Trophoblast cell (in vitro differentiated cells and primary cell): ENCODE results near the gene ZFAND5.

Experiments used
- DNase-seq, 2 donors: peaks; one replicate each; pipeline ENCODE4 v3.0.0-alpha.2; 2016
- H2AFZ ChIP-seq: 2 replicates; pipeline ENCODE4 v1.6.1; 2013; ENCODE audit warnings: low read length, moderate library complexity, mild to moderate bottlenecking; ENCODE audit not compliant: insufficient read depth, poor library complexity
- H2AK5ac ChIP-seq: 2 replicates; pipeline ENCODE4 v1.6.1; 2013; ENCODE audit warnings: mild to moderate bottlenecking, low read length
- H2BK120ac ChIP-seq: 2 replicates; pipeline ENCODE4 v1.6.1; 2013; ENCODE audit warnings: low read length, mild to moderate bottlenecking, moderate library complexity; ENCODE audit not compliant: insufficient read depth, poor library complexity
- H2BK12ac ChIP-seq: 2 replicates; pipeline ENCODE4 v1.6.1; 2013; ENCODE audit warnings: mild to moderate bottlenecking, low read length, moderate library complexity
- H2BK5ac ChIP-seq: 2 replicates; pipeline ENCODE4 v1.6.1; 2013; ENCODE audit warnings: low read length, low read depth, moderate library complexity, mild to moderate bottlenecking; ENCODE audit not compliant: poor library complexity
- H3K14ac ChIP-seq: 2 replicates; pipeline ENCODE4 v1.6.1; 2013; ENCODE audit warnings: mild to moderate bottlenecking, low read length
- H3K18ac ChIP-seq: 2 replicates; pipeline ENCODE4 v1.6.1; 2013; ENCODE audit warnings: mild to moderate bottlenecking, low read length
- H3K23ac ChIP-seq: 2 replicates; pipeline ENCODE4 v1.6.1; 2013; ENCODE audit warnings: low read length
- H3K27ac ChIP-seq: 2 replicates; pipeline ENCODE4 v1.5.1; 2013; ENCODE audit warnings: low read depth, mild to moderate bottlenecking, inconsistent platforms, low read length, moderate library complexity
- H3K27me3 ChIP-seq: 2 replicates; pipeline ENCODE4 v1.6.1; 2013; ENCODE audit warnings: inconsistent platforms, mild to moderate bottlenecking, low read length, moderate library complexity; ENCODE audit not compliant: insufficient read depth
- H3K36me3 ChIP-seq, 2 experiments: 1 replicate in 1 of 2; 2 replicates in 1 of 2; pipeline ENCODE4 v1.6.1; 2013; ENCODE audit warnings: low read length in 2 of 2, mild to moderate bottlenecking in 2 of 2, moderate library complexity in 1 of 2; ENCODE audit not compliant: insufficient read depth in 2 of 2, control insufficient read depth in 1 of 2
- H3K4ac ChIP-seq: 2 replicates; pipeline ENCODE4 v1.6.1; 2013; ENCODE audit warnings: low read depth, mild to moderate bottlenecking, low read length, moderate library complexity
- H3K4me1 ChIP-seq, 2 experiments: 1 replicate in 1 of 2; 2 replicates in 1 of 2; pipeline ENCODE4 v1.6.1; 2013; ENCODE audit warnings: low read length in 2 of 2, mild to moderate bottlenecking in 2 of 2, moderate library complexity in 1 of 2; ENCODE audit not compliant: insufficient read depth in 2 of 2, control insufficient read depth in 1 of 2
- H3K4me2 ChIP-seq: 2 replicates; pipeline ENCODE4 v1.6.1; 2013; ENCODE audit warnings: inconsistent platforms, mild to moderate bottlenecking, low read length, moderate library complexity
- H3K4me3 ChIP-seq: 2 replicates; pipeline ENCODE4 v1.5.1; 2013; ENCODE audit warnings: mild to moderate bottlenecking, low read depth, low read length, inconsistent platforms
- H3K79me1 ChIP-seq: one replicate; pipeline ENCODE4 v1.6.1; 2013; ENCODE audit warnings: low read length
- H3K79me2 ChIP-seq: 2 replicates; pipeline ENCODE4 v1.6.1; 2013; ENCODE audit warnings: low read length, mild to moderate bottlenecking; ENCODE audit not compliant: control insufficient read depth, insufficient read depth, poor library complexity
- H3K9ac ChIP-seq: 2 replicates; pipeline ENCODE4 v1.6.1; 2013; ENCODE audit warnings: mild to moderate bottlenecking, low read length
- H3K9me3 ChIP-seq: 2 replicates; pipeline ENCODE4 v1.6.1; 2013; ENCODE audit warnings: low read depth, mild to moderate bottlenecking, control low read depth, inconsistent platforms, low read length; ENCODE audit not compliant: insufficient read depth
- H4K12ac ChIP-seq: 2 replicates; pipeline ENCODE4 v1.6.1; 2013; ENCODE audit warnings: low read depth, mild to moderate bottlenecking, low read length, moderate library complexity
- H4K8ac ChIP-seq: 2 replicates; pipeline ENCODE4 v1.6.1; 2013; ENCODE audit warnings: low read depth, mild to moderate bottlenecking, low read length, moderate library complexity
- H4K91ac ChIP-seq: one replicate; pipeline ENCODE4 v1.6.1; 2013; ENCODE audit warnings: low read depth, mild to moderate bottlenecking, low read length, moderate library complexity
- WGBS: extraction: QIAGEN DNeasy Blood & Tissue Kit; methylation state at CpG from one replicate; pipeline ENCODE4 v1.1.7; 2013; ENCODE audit warnings: missing lambda C conversion rate; ENCODE audit not compliant: insufficient read length, insufficient coverage; ENCODE audit errors: extremely low coverage; 5-methylcytosine and 5-hydroxymethylcytosine counted together

ZFAND5 gene

DNA sequence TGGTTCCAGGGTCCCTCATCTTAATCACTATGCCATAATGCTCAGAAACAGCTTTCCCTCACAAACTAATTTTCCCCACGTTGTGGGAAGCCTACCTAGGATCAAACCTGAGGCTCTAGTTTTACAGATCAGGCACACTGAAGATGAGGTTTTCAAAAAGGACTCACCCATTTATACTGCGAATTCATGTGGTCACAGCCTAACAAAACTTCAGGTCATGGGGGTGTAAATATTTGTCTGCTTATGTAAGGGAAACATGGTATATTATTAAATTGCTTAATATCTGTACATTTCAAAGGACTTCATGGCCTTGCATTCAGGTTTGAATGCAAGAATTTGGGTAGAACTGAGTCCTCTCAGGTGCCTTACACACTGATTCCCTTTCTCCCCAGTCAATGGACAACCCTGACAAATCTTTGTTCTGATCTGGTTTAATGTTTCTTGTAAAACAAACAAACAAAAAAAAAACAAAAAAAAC, 12.1 kb downstream of the ZFAND5 start:
- Histone ChIP-seq H3K18ac (no peak overlapping the region), H3K9ac (no peak overlapping the region), H2BK120ac (no peak overlapping the region), H3K27me3 (no peaks in the 10 kb centered on the region), H2AK5ac (no peak overlapping the region), H3K23ac (no peak overlapping the region), H3K14ac (no peak overlapping the region), H3K79me1 (no peaks in the 10 kb centered on the region), H3K79me2 (no peaks in the 10 kb centered on the region), H2AFZ (no peak overlapping the region), H2BK12ac (no peak overlapping the region), H3K4ac (no peak overlapping the region), H3K4me1 (no peaks in the 10 kb centered on the region), H2BK5ac (no peak overlapping the region), H4K91ac (no peak overlapping the region), H4K12ac (no peak overlapping the region), H3K36me3 (peaks cover 2 to 17% of the 10 kb centered on the region in 2 experiments), H3K4me2 (no peak overlapping the region), H3K4me3 (no peak overlapping the region), H3K27ac (no peak overlapping the region), H4K8ac (no peak overlapping the region), H3K9me3 (no peaks in the 10 kb centered on the region)
- no CpG with 5 or more reads among the region's 2 CpGs for WGBS
- DNase-seq = no peak

- Histone ChIP-seq H2BK12ac (no peak overlapping the region), H3K4me2 (no peak overlapping the region), H3K4me1 (no peaks in the 10 kb centered on the region), H4K8ac (no peak overlapping the region), H4K12ac (no peak overlapping the region), H3K9me3 (no peaks in the 10 kb centered on the region), H2BK5ac (no peak overlapping the region), H3K9ac (no peak overlapping the region), H3K27ac (no peak overlapping the region), H2BK120ac (no peak overlapping the region), H3K4ac (no peak overlapping the region), H3K4me3 (no peak overlapping the region), H4K91ac (no peak overlapping the region), H3K23ac (no peak overlapping the region), H3K36me3 (peaks cover 2 to 16% of the 10 kb centered on the region in 2 experiments), H3K18ac (no peak overlapping the region), H2AK5ac (no peak overlapping the region), H2AFZ (no peak overlapping the region), H3K79me2 (no peaks in the 10 kb centered on the region), H3K14ac (no peak overlapping the region), H3K27me3 (no peaks in the 10 kb centered on the region), H3K79me1 (no peaks in the 10 kb centered on the region)
- no peak for DNase-seq
- no CpG with 5 or more reads among the region's 15 CpGs for WGBS
These were observed 13.2 kb downstream of the ZFAND5 start for GRCh38 chr9:72351538-72352453.

GRCh38 chr9:72349911-72350310, 15.1 kb downstream of the ZFAND5 start:
- Histone ChIP-seq H2AFZ (no peak overlapping the region), H3K9me3 (no peaks in the 10 kb centered on the region), H3K79me1 (no peaks in the 10 kb centered on the region), H3K4ac (no peak overlapping the region), H3K27ac (no peak overlapping the region), H3K9ac (no peak overlapping the region), H4K12ac (no peak overlapping the region), H3K4me3 (no peak overlapping the region), H3K14ac (no peak overlapping the region), H3K23ac (no peak overlapping the region), H3K79me2 (no peaks in the 10 kb centered on the region), H4K91ac (no peak overlapping the region), H3K4me2 (no peak overlapping the region), H4K8ac (no peak overlapping the region), H3K27me3 (no peaks in the 10 kb centered on the region), H2BK5ac (no peak overlapping the region), H2AK5ac (no peak overlapping the region), H3K4me1 (no peaks in the 10 kb centered on the region), H2BK12ac (no peak overlapping the region), H3K18ac (no peak overlapping the region), H2BK120ac (no peak overlapping the region), H3K36me3 (peaks cover 2 to 6% of the 10 kb centered on the region in 2 experiments)
- no peak for DNase-seq
- no CpG with 5 or more reads among the region's 1 CpG for WGBS

- Histone ChIP-seq H3K9me3 (no peaks in the 10 kb centered on the region), H3K36me3 (peaks cover 2 to 4% of the 10 kb centered on the region in 2 experiments), H3K9ac (no peak overlapping the region), H3K27ac (no peak overlapping the region), H2BK120ac (no peak overlapping the region), H4K8ac (no peak overlapping the region), H3K4ac (no peak overlapping the region), H4K91ac (no peak overlapping the region), H3K79me1 (no peaks in the 10 kb centered on the region), H3K4me1 (no peaks in the 10 kb centered on the region), H2AK5ac (no peak overlapping the region), H3K27me3 (no peaks in the 10 kb centered on the region), H3K4me2 (no peak overlapping the region), H2AFZ (no peak overlapping the region), H2BK5ac (no peak overlapping the region), H3K4me3 (no peak overlapping the region), H3K18ac (no peak overlapping the region), H3K79me2 (no peaks in the 10 kb centered on the region), H4K12ac (no peak overlapping the region), H3K14ac (no peak overlapping the region), H2BK12ac (no peak overlapping the region), H3K23ac (no peak overlapping the region)
- no peak for DNase-seq
- no CpG with 5 or more reads among the region's 2 CpGs for WGBS
These were observed 15.8 kb downstream of the ZFAND5 start for GRCh38 chr9:72349240-72349639.
